ENCODE data around the gene EP400. TPM values are rescaled to one million over a fixed set of nuclear protein-coding genes. Genes with fewer than 3 reads are reported as not detected.

The EP400 gene
- total RNA-seq: 8.2 and 10.8 TPM in 2 replicates

DNA sequence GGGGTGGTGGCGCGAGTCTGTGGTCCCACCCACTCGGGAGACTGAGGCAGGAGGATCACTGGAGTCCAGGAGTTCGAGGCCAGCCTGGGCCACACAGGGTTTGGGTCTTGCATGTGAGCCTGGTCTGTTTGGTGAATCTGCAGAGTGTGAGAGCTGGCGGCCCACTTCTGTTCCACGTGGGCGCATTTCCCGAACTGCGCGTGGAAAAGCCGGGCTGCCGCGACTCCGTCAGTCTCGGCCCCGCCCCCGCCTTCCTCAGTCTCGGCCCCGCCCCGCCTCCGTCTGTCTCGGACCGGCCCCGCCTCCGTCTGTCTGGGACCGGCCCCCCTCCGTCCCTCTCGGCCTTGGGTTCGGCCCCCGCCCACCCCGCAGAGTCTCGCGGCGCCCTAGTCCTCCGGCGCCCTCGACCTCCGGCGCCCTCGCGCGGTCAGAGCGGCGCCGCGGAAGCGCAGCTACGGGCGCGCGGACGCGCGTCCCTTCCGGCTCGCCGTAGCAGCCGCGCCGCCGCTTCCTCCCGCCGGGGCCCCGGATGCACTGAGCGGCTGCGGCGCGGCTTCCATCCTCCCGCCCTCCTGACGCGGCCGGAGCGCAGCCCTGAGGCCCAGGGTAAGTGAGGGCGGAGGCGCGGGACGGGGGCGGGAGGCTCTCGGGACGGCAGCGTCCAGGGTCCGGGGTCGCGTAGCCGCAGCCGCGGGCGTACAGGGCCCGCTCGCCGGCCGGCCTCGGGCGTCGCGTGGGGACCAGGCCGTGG lies at the start of gene EP400:
TSS of gene EP400 (plus strand) at position 512 of the 751 bp plus-strand sequence. CDS start 10,678 bp downstream, outside the sequence.

GRCh38 chr12:131928711-131929580 lies 20.8 kb upstream of the EP400 start, which contains the start of gene PUS1:
Gene PUS1 (plus strand): TSS chr12:131929276. CDS start chr12:131929723, 447 bp downstream.

Other genes starting within 250 kb of the EP400 start
- gene SFSWAP, start 238.9 kb upstream of the EP400 start, total RNA-seq: 18.4 and 22.1 TPM in 2 replicates
- gene MMP17, start 121.5 kb upstream of the EP400 start, total RNA-seq: 3.7 and 9.3 TPM in 2 replicates
- 2.3 and 5.2 TPM in 2 replicates for gene ULK1, start 55.3 kb upstream of the EP400 start, total RNA-seq
- gene PUS1, start 20.7 kb upstream of the EP400 start, total RNA-seq: 15.1 and 28.4 TPM in 2 replicates
- gene DDX51, start 194.4 kb downstream of the EP400 start, total RNA-seq: 7.3 and 11.2 TPM in 2 replicates
- gene NOC4L, start 194.5 kb downstream of the EP400 start, total RNA-seq: 16.9 and 29.4 TPM in 2 replicates